Muscle of back (tissue), 11 donors: ENCODE results near the gene APOC4. TPM values are rescaled to one million over a fixed set of nuclear protein-coding genes. Genes with fewer than 3 reads are reported as not detected.
"Not testable (repeated sequence)": the region's sequence is repeated elsewhere in the genome, so short reads cannot be mapped to it uniquely, and the experiment has no call there.

Experiments used
- DNase-seq, 3 donors: peaks; one replicate each; pipeline versions ENCODE4 v3.0.0 to v3.0.0-alpha.2; 2013
- polyA plus RNA-seq, 10 donors: library from polyadenylated mRNA; unstranded; fragments of 120-200 nt; gene quantifications; one replicate each; pipeline ENCODE4 v1.2.1, GENCODE V29; 2013; ENCODE audit not compliant: insufficient read length in 10 of 10

Gene APOC4
- polyA plus RNA-seq, 10 donors = not detected

- DNase-seq = peak; percentile 85 to 96 (median 93)
These were observed 27.4 kb upstream of the APOC4 start, which contains the start of gene APOC1 for GRCh38 chr19:44914433-44915206. Gene APOC1, plus strand, starts transcription at chr19:44914608. Its CDS starts 284 bp downstream, at chr19:44914892.

- DNase-seq = no peak
These were observed 17.8 kb upstream of the APOC4 start for GRCh38 chr19:44924243-44924725.

GRCh38 chr19:44925114-44925891, 16.7 kb upstream of the APOC4 start:
- peak; percentile 65 to 82 (median 69) for DNase-seq

GRCh38 chr19:44926245-44927077, 15.6 kb upstream of the APOC4 start:
- DNase-seq = not testable (repeated sequence)

GRCh38 chr19:44927746-44928145, 14.3 kb upstream of the APOC4 start:
- DNase-seq = no peak

GRCh38 chr19:44930088-44930487, 11.9 kb upstream of the APOC4 start:
- DNase-seq = no peak

- DNase-seq = no peak
These were observed 10.5 kb upstream of the APOC4 start for GRCh38 chr19:44931541-44931940.

GRCh38 chr19:44939668-44940067, 2.4 kb upstream of the APOC4 start:
- no peak for DNase-seq

GRCh38 chr19:44943801-44944249, 1.8 kb downstream of the APOC4 start:
- DNase-seq = no peak

GRCh38 chr19:44947041-44947581, 5.1 kb downstream of the APOC4 start:
- no peak for DNase-seq

GRCh38 chr19:44948237-44948636, 6.2 kb downstream of the APOC4 start:
- DNase-seq = no peak

GRCh38 chr19:44948763-44949374, 6.8 kb downstream of the APOC4 start:
- no peak for DNase-seq

- DNase-seq = no peak
These were observed 7.5 kb downstream of the APOC4 start for GRCh38 chr19:44949550-44949949.

- peak; percentile 64 to 85 (median 81) for DNase-seq
These were observed 9.4 kb downstream of the APOC4 start for GRCh38 chr19:44951179-44952159.

GRCh38 chr19:44954278-44954648, 12.2 kb downstream of the APOC4 start:
- DNase-seq = no peak

GRCh38 chr19:44954649-44955504, 12.8 kb downstream of the APOC4 start, which contains the start of gene CLPTM1:
Gene CLPTM1, plus strand, starts transcription at chr19:44955380. Its CDS starts 16 bp downstream, at chr19:44955396.
- peak; percentile 97 to 99 (median 97) for DNase-seq

- DNase-seq = no peak
These were observed 13.7 kb downstream of the APOC4 start for GRCh38 chr19:44955505-44956439.
